Activated CD8-positive, alpha-beta T cell treated with anti-CD3 and anti-CD28 coated beads for 36 hours (primary cell): ENCODE data around the gene GTF2IRD1. TPM values are rescaled to one million over a fixed set of nuclear protein-coding genes. Genes with fewer than 3 reads are reported as not detected.

Source experiments
- ATAC-seq: fragments of 200-7000 bp; cut with Tn5 transposase; one replicate; pipeline ENCODE4 v1.10.0; 2021; ENCODE audit warnings: mild to moderate bottlenecking, moderate library complexity
- CTCF ChIA-PET: fragments of 350-600 bp; sonication (Branson Sonifier 250); formaldehyde crosslinking; loops from one replicate; lab custom pipeline; 2021; ENCODE audit warnings: antibody characterized with exemption; lab: Charles Lee
- POLR2A ChIA-PET: fragments of 350-600 bp; sonication (Branson Sonifier 250); formaldehyde crosslinking; loops from one replicate; lab custom pipeline; 2021; ENCODE audit warnings: antibody characterized with exemption; lab: Charles Lee
- DNase-seq: peaks from one replicate; pipeline ENCODE4 v3.0.0-alpha.2; 2020
- H3K27ac Mint-ChIP-seq: one replicate; pipeline ENCODE4 v1.8.0; 2021; ENCODE audit warnings: mild to moderate bottlenecking, mixed read lengths
- H3K27me3 Mint-ChIP-seq: one replicate; pipeline ENCODE4 v1.8.0; 2021; ENCODE audit warnings: mixed read lengths
- H3K36me3 Mint-ChIP-seq: one replicate; pipeline ENCODE4 v1.8.0; 2021; ENCODE audit warnings: low read depth, mixed read lengths
- H3K4me1 Mint-ChIP-seq: one replicate; pipeline ENCODE4 v1.8.0; 2021; ENCODE audit warnings: low read depth, mixed read lengths
- H3K4me3 Mint-ChIP-seq: one replicate; pipeline ENCODE4 v1.8.0; 2021; ENCODE audit warnings: mild to moderate bottlenecking, moderate library complexity, mixed read lengths
- H3K9me3 Mint-ChIP-seq: one replicate; pipeline ENCODE4 v1.8.0; 2021; ENCODE audit warnings: mixed read lengths
- intact Hi-C: fragments of 100-400 bp; cut with micrococcal nuclease; formaldehyde crosslinking; loops from one replicate; pipeline ENCODE4 v1.10.0; 2022
- total RNA-seq, 2 experiments: library from RNA; stranded (reverse); gene quantifications; one replicate each; pipeline ENCODE4 v1.2.3, GENCODE V29; 2021
- TF ChIP-seq, protein P1 (sequence below): fragments of 200-600 bp; IDR thresholded peaks from one replicate; pipeline ENCODE4 v1.8.0; 2022; ENCODE audit warnings: antibody characterized with exemption, mild to moderate bottlenecking

Gene GTF2IRD1
- total RNA-seq, 2 experiments from 2014 or later, result 1.2 to 1.4 TPM

DNA sequence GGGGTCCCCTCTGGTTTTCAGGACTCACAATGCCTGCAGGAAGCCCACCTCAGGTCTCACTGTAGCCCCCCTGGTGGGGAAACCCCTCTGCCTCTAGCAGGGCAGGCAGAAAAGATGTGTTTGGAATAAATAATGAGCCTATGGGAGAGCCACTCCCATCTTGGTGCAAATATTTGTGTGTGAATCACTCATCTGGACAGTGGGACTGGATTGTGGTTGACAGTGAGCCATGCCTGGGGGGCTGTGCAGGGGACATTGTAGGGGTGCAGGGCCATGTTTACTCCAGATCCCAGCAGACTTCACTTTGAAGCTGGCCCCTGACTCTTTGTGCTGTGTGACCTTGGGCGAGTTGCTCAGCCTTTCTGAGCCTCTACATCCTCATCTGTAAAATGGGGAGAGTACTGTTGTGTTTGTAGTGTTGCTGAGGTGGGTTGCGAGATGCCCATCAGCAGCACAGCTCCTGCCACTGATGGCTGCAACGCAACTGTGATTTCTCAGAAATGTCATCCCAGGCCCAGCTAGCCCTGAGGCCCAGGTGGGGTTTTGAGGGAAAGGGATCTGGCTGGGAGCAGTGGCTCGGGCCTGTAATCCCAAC lies 20.7 kb downstream of the GTF2IRD1 start:
- H3K27ac Mint-ChIP-seq, result no peak overlapping the region
- ChIA-PET CTCF (no interaction called here), POLR2A (interaction anchor here (0.6 kb wide), 1 partner anchor 12 kb away, joined by 3 read pairs; no protein-coding TSS in a partner anchor)
- ATAC-seq (no peak), DNase-seq (no peak)
- H3K4me1 Mint-ChIP-seq, result no peaks in the 10 kb centered on the region
- TF ChIP-seq, protein P1, sequence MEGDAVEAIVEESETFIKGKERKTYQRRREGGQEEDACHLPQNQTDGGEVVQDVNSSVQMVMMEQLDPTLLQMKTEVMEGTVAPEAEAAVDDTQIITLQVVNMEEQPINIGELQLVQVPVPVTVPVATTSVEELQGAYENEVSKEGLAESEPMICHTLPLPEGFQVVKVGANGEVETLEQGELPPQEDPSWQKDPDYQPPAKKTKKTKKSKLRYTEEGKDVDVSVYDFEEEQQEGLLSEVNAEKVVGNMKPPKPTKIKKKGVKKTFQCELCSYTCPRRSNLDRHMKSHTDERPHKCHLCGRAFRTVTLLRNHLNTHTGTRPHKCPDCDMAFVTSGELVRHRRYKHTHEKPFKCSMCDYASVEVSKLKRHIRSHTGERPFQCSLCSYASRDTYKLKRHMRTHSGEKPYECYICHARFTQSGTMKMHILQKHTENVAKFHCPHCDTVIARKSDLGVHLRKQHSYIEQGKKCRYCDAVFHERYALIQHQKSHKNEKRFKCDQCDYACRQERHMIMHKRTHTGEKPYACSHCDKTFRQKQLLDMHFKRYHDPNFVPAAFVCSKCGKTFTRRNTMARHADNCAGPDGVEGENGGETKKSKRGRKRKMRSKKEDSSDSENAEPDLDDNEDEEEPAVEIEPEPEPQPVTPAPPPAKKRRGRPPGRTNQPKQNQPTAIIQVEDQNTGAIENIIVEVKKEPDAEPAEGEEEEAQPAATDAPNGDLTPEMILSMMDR, result no peak
- no peaks in the 10 kb centered on the region for H3K27me3 Mint-ChIP-seq
- H3K36me3 Mint-ChIP-seq, result no peaks in the 10 kb centered on the region
- intact Hi-C loops, result no loop called here
- no peaks in the 10 kb centered on the region for H3K9me3 Mint-ChIP-seq
- H3K4me3 Mint-ChIP-seq, result no peak overlapping the region

DNA sequence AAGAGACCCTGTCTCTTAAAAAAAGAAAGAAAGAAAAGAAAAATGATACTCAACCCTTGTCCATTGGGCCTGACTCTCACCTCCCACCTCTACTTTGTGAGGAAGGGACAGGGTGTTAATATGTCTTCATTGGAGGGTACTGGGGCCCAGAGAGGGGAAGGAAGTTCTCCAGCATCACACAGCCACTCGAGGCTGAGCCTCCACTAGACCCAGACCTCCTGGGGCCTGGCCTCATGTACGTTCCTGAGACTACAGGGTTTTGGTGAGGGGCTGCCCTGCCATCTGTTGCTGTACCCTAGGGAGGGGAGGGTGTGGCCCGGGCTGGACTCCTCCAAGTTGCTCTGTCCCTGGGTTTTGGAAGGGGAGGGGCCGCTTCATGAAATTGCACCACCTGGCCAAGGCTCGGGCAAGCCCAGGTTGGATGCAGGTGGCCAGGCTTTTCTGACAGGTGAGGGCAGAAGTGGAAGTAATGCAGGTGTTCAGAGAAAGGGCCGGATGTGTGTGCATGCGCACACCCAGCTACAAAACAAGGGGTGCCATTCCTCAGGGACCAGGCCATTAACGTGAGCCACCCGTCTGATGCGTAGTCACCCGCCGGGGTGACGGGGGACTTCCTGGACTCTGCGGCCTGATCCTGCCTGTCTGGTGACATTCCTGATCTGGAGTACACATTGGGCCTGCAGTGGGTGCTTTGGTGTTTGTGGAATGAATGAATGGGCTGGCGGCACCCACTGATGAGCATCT lies 21.7 kb downstream of the GTF2IRD1 start:
- peaks cover 5% of the 10 kb centered on the region for H3K27me3 Mint-ChIP-seq
- no peaks in the 10 kb centered on the region for H3K36me3 Mint-ChIP-seq
- ATAC-seq (no peak), DNase-seq (no peak)
- H3K9me3 Mint-ChIP-seq, result no peaks in the 10 kb centered on the region
- H3K27ac Mint-ChIP-seq, result no peak overlapping the region
- H3K4me1 Mint-ChIP-seq, result no peaks in the 10 kb centered on the region
- CTCF ChIA-PET, result no interaction called here
- intact Hi-C loops, result no loop called here
- POLR2A ChIA-PET, result no interaction called here
- TF ChIP-seq, protein P1, result no peak
- H3K4me3 Mint-ChIP-seq, result no peak overlapping the region

DNA sequence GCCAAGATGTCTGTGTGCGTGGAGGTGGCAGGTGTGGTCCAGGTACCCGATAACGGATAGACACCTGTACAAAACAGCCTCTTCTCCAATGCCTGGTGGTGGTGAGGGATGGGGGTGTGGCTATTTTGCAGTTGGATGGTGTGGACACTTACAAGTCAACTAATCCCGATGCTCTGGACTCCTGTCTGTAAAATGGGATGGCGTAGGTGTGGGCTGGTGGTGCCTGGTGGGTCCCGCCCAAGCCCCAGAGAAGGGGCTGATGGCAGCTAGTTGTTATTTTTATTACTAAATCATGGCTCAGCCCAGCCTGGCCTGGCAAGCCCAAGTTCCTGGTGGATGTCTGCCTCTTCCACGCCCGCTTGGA lies 22.3 kb downstream of the GTF2IRD1 start:
- CTCF ChIA-PET, result no interaction called here
- Mint-ChIP-seq H3K9me3 (no peaks in the 10 kb centered on the region), H3K4me1 (no peaks in the 10 kb centered on the region), H3K4me3 (no peak overlapping the region), H3K27me3 (peaks cover 5% of the 10 kb centered on the region), H3K27ac (no peak overlapping the region), H3K36me3 (no peaks in the 10 kb centered on the region)
- no peak for DNase-seq
- TF ChIP-seq, protein P1, result no peak
- intact Hi-C loops, result no loop called here
- ATAC-seq, result no peak
- POLR2A ChIA-PET, result no interaction called here

DNA sequence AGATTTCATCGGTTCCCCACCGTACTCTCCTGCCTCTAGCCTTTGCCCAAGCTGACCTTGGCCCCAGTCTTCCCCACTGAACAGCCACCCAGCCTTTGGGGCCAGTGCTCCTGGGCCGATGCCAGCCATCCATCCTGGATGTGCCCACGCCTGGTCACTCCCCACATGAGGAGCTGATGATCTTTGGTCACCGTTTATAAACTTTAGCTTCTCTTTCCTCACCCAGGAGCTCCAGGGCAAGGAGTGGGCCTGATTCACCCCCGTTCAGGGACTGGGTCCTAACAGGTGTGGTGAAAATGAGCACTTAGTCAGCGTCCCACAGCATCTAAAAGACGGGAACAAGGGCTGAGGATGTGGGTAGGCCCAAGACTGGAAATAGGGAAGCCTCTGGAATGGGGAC lies 22.9 kb downstream of the GTF2IRD1 start:
- intact Hi-C loops, result no loop called here
- no peak overlapping the region for H3K4me3 Mint-ChIP-seq
- TF ChIP-seq, protein P1, result no peak
- no peak overlapping the region for H3K27ac Mint-ChIP-seq
- no peaks in the 10 kb centered on the region for H3K4me1 Mint-ChIP-seq
- no peaks in the 10 kb centered on the region for H3K36me3 Mint-ChIP-seq
- H3K9me3 Mint-ChIP-seq, result no peaks in the 10 kb centered on the region
- ATAC-seq (no peak), DNase-seq (no peak)
- ChIA-PET POLR2A (no interaction called here), CTCF (no interaction called here)
- H3K27me3 Mint-ChIP-seq, result peaks cover 8% of the 10 kb centered on the region

DNA sequence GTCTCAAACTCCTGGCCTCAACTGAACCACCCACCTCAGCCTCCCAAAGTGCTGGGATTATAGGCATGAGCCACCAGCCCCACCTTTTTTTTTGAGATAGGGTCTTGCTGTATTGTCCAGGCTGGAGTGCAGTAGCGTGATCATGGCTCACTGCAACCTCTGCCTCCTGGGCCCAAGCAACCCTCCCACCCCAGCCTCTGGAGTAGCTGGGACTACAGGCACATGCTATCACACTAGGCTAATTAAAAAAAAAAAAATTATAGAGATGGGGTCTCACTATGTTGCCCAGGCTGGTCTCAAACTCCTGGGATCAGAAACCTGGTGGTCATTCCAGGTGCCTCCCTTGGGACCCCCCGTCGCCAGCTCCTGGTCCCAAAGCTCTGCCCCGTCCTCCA lies 25.0 kb downstream of the GTF2IRD1 start:
- ChIA-PET CTCF (no interaction called here), POLR2A (no interaction called here)
- Mint-ChIP-seq H3K4me1 (no peaks in the 10 kb centered on the region), H3K27ac (no peak overlapping the region), H3K9me3 (no peaks in the 10 kb centered on the region), H3K36me3 (no peaks in the 10 kb centered on the region), H3K27me3 (peaks cover 13% of the 10 kb centered on the region), H3K4me3 (no peak overlapping the region)
- intact Hi-C loops, result no loop called here
- TF ChIP-seq, protein P1, result no peak
- no peak for ATAC-seq
- no peak for DNase-seq
